GM12864 (cell line): ENCODE data around the gene ARV1.
"Not testable (repeated sequence)": the region's sequence is repeated elsewhere in the genome, so short reads cannot be mapped to it uniquely, and the experiment has no call there.

Experiments used
- DNase-seq: peaks from one replicate; pipeline ENCODE4 v3.0.0-alpha.2; 2011; ENCODE audit warnings: low read depth
- H3K4me3 ChIP-seq: 2 replicates; pipeline ENCODE4 v1.5.1; 2011; ENCODE audit warnings: mild to moderate bottlenecking, low read depth, low read length, control low read depth
- CTCF ChIP-seq: IDR thresholded peaks from 2 replicates; pipeline ENCODE4 v1.5.1; 2011; ENCODE audit warnings: low read depth, mild to moderate bottlenecking, moderate library complexity, low read length, control low read depth, inconsistent platforms; ENCODE audit errors: missing control alignments

The ARV1 gene

GRCh38 chr1:230994860-230995259 lies 16.0 kb downstream of the ARV1 start:
- no peak for DNase-seq
- H3K4me3 ChIP-seq, result no peak overlapping the region
- TF ChIP-seq CTCF, result no peak

GRCh38 chr1:231000201-231000600 lies 21.3 kb downstream of the ARV1 start:
- DNase-seq, result no peak
- TF ChIP-seq CTCF, result no peak
- H3K4me3 ChIP-seq, result no peak overlapping the region

- no peak overlapping the region for H3K4me3 ChIP-seq
- no peak for TF ChIP-seq CTCF
- no peak for DNase-seq
These were observed 21.7 kb downstream of the ARV1 start for GRCh38 chr1:231000639-231001038.

- H3K4me3 ChIP-seq, result no peak overlapping the region
- DNase-seq, result no peak
- no peak for TF ChIP-seq CTCF
These were observed 23.0 kb downstream of the ARV1 start for GRCh38 chr1:231001892-231002291.

- DNase-seq, H3K4me3 ChIP-seq: not testable (repeated sequence)
These were observed 28.6 kb downstream of the ARV1 start for GRCh38 chr1:231007535-231007934.

GRCh38 chr1:231011360-231011759 lies 32.5 kb downstream of the ARV1 start:
- DNase-seq, result no peak
- H3K4me3 ChIP-seq, result no peak overlapping the region
- no peak for TF ChIP-seq CTCF

- DNase-seq, result no peak
- TF ChIP-seq CTCF, result no peak
- no peak overlapping the region for H3K4me3 ChIP-seq
These were observed 33.1 kb downstream of the ARV1 start for GRCh38 chr1:231011963-231012362.
